Measurements from ENCODE around the gene PFDN1. TPM values are rescaled to one million over a fixed set of nuclear protein-coding genes. Genes with fewer than 3 reads are reported as not detected.

The PFDN1 gene
- total and polyA plus RNA-seq, 10 of the 15 experiments (the other 5 are each of a cell fraction or from before 2014, with no cell fraction given): 62.9 to 193 (median 102) TPM

- Histone ChIP-seq H2AFZ (ENCODE audit: control insufficient read depth, low read depth, low read length) (no peak overlapping the region), H3K4me2 (ENCODE audit: control insufficient read depth, insufficient read depth) (no peak overlapping the region), H3K4me3 (no peak overlapping the region), H4K20me1 (ENCODE audit: control insufficient read depth, insufficient read depth) (no peaks in the 10 kb centered on the region; the same call in 1 of the 2 replicates), H3K4me1 (ENCODE audit: control insufficient read depth, insufficient read depth, low read length) (peaks cover 15% of the 10 kb centered on the region), H3K36me3 (ENCODE audit: control insufficient read depth in 2 of 2, insufficient read depth in 2 of 2, low read length in 1 of 2) (peaks cover 0 to 10% of the 10 kb centered on the region in 2 experiments; a peak in 3 of 4 replicates), H3K9ac (ENCODE audit: control insufficient read depth, insufficient read depth, low read length) (no peak overlapping the region), H3K9me3 (replicated peaks; ENCODE audit: control insufficient read depth, insufficient read depth, low read length) (no peaks in the 10 kb centered on the region), H3K27me3 (replicated peaks in 1 of 2; ENCODE audit: control insufficient read depth in 2 of 2, insufficient read depth in 2 of 2, low read length in 1 of 2) (no peaks in the 10 kb centered on the region), H3K79me2 (ENCODE audit: control insufficient read depth, insufficient read depth, low read length) (peaks cover 13% of the 10 kb centered on the region), H3K27ac (ENCODE audit: control insufficient read depth, insufficient read depth) (no peak overlapping the region)
- ChIA-PET RAD21 (ENCODE audit: unreplicated experiment) (interaction anchor here (2.1 kb wide), 1 partner anchor 83 kb away, joined by 9 read pairs; the partner anchor contains the start of gene HBEGF), CTCF (interaction anchor here (0.6 to 4.0 kb wide), 7 partner anchors 10 to 456 kb away, joined by 3 to 35 read pairs (median 6); no protein-coding TSS in a partner anchor), SMC1A (ENCODE audit: uncharacterized antibody, unreplicated experiment) (interaction anchor here (0.6 to 1.8 kb wide), 3 partner anchors 17 to 84 kb away, joined by 3 to 7 read pairs (median 3); partner anchors contain the start of gene HBEGF), POLR2A (no interaction called here)
- no peak for DNase-seq (ENCODE audit: low read depth, low spot score)
- TF ChIP-seq MXI1 (IDR thresholded peaks at IDR 0.05; ENCODE audit: low read depth, low read length) (no peak), ZSCAN29 (IDR thresholded peaks at IDR 0.05) (no peak), TAF1 (IDR thresholded peaks at IDR 0.05; ENCODE audit: borderline replicate concordance, low read depth, low read length) (no peak), ZBTB11 (CRISPR knock-in tag; IDR thresholded peaks at IDR 0.05) (no peak), RBBP5 (conservative IDR thresholded peaks at IDR 0.05) (no peak), BHLHE40 (IDR thresholded peaks at IDR 0.05; ENCODE audit: borderline replicate concordance in 1 of 2, low read depth in 2 of 2, low read length in 1 of 2) (no peak), DPF2 (IDR thresholded peaks at IDR 0.05) (no peak)
- TF ChIP-seq, protein P1, sequence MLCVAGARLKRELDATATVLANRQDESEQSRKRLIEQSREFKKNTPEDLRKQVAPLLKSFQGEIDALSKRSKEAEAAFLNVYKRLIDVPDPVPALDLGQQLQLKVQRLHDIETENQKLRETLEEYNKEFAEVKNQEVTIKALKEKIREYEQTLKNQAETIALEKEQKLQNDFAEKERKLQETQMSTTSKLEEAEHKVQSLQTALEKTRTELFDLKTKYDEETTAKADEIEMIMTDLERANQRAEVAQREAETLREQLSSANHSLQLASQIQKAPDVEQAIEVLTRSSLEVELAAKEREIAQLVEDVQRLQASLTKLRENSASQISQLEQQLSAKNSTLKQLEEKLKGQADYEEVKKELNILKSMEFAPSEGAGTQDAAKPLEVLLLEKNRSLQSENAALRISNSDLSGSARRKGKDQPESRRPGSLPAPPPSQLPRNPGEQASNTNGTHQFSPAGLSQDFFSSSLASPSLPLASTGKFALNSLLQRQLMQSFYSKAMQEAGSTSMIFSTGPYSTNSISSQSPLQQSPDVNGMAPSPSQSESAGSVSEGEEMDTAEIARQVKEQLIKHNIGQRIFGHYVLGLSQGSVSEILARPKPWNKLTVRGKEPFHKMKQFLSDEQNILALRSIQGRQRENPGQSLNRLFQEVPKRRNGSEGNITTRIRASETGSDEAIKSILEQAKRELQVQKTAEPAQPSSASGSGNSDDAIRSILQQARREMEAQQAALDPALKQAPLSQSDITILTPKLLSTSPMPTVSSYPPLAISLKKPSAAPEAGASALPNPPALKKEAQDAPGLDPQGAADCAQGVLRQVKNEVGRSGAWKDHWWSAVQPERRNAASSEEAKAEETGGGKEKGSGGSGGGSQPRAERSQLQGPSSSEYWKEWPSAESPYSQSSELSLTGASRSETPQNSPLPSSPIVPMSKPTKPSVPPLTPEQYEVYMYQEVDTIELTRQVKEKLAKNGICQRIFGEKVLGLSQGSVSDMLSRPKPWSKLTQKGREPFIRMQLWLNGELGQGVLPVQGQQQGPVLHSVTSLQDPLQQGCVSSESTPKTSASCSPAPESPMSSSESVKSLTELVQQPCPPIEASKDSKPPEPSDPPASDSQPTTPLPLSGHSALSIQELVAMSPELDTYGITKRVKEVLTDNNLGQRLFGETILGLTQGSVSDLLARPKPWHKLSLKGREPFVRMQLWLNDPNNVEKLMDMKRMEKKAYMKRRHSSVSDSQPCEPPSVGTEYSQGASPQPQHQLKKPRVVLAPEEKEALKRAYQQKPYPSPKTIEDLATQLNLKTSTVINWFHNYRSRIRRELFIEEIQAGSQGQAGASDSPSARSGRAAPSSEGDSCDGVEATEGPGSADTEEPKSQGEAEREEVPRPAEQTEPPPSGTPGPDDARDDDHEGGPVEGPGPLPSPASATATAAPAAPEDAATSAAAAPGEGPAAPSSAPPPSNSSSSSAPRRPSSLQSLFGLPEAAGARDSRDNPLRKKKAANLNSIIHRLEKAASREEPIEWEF (IDR thresholded peaks at IDR 0.05; ENCODE audit: insufficient replicate concordance, low read depth, low read length): no peak
- intact Hi-C loops (cut with micrococcal nuclease; ENCODE audit: unreplicated experiment) (no loop called here), in situ Hi-C loops (cut with MboI) (no loop called here)
- 89% methylated on average over 3 of the region's 3 CpGs for WGBS (ENCODE audit: insufficient coverage, insufficient replicate concordance, low lambda C conversion rate, missing lambda C conversion rate)
- no TSS peak for BruUV-seq (replicated peaks)
- ATAC-seq: no peak
- FAIRE-seq: no peak
These were observed 40.1 kb downstream of the PFDN1 start for GRCh38 chr5:140262839-140263238.
